Gastroesophageal sphincter (tissue), 4 donors: Measurements from ENCODE around the gene USHBP1. TPM values are rescaled to one million over a fixed set of nuclear protein-coding genes. Genes with fewer than 3 reads are reported as not detected.

ENCODE experiments used
- ATAC-seq: fragments of 150-250 bp; one replicate; pipeline ENCODE4 v1.9.1; 2016; ENCODE audit warnings: mild to moderate bottlenecking, moderate library complexity
- H3K27ac ChIP-seq, 4 donors: fragments of 200-600 bp; sonication (generic) in 3 of 4; 1 replicate in 3 of 4; 2 replicates in 1 of 4; pipeline ENCODE4 v1.5.1; 2016 to 2019
- H3K27me3 ChIP-seq: fragments of 200-600 bp; sonication (generic); one replicate; pipeline ENCODE4 v1.5.1; 2019
- H3K36me3 ChIP-seq, 2 donors: fragments of 200-600 bp; sonication (generic); one replicate each; pipeline ENCODE4 v1.5.1; 2019; ENCODE audit warnings: control low read depth in 1 of 2
- H3K4me1 ChIP-seq, 3 donors: fragments of 200-600 bp; sonication (generic); 1 replicate in 2 of 3; 2 replicates in 1 of 3; pipeline ENCODE4 v1.5.1; 2016 to 2019; ENCODE audit warnings: control low read depth in 2 of 3
- H3K4me3 ChIP-seq, 2 donors: fragments of 200-600 bp; sonication (generic); one replicate each; pipeline ENCODE4 v1.5.1; 2019; ENCODE audit warnings: mild to moderate bottlenecking in 1 of 2, moderate library complexity in 1 of 2
- H3K9me3 ChIP-seq, 3 donors: fragments of 200-600 bp; sonication (generic); one replicate each; pipeline ENCODE4 v1.5.1; 2017 to 2019; ENCODE audit warnings: control low read depth in 2 of 3
- CTCF ChIP-seq, 4 experiments: fragments of 200-600 bp in 2 of 4; fragments of 450-650 bp in 2 of 4; sonication (generic) in 1 of 4; IDR thresholded peaks; one replicate each; pipeline ENCODE4 v1.5.1; 2017 to 2019; ENCODE audit warnings: antibody characterized with exemption in 4 of 4, mild to moderate bottlenecking in 2 of 4, moderate library complexity in 2 of 4
- EP300 ChIP-seq: sonication (generic); formaldehyde crosslinking; IDR thresholded peaks from one replicate; pipeline ENCODE4 v1.6.1; 2017; ENCODE audit warnings: antibody characterized with exemption, mild to moderate bottlenecking
- POLR2A ChIP-seq, 2 donors: fragments of 450-650 bp; IDR thresholded peaks; one replicate each; pipeline ENCODE4 v1.6.1; 2017; ENCODE audit warnings: antibody characterized with exemption in 2 of 2, mild to moderate bottlenecking in 2 of 2, moderate library complexity in 1 of 2
- POLR2AphosphoS5 ChIP-seq: sonication (generic); formaldehyde crosslinking; IDR thresholded peaks from one replicate; pipeline ENCODE4 v1.6.1; 2017; ENCODE audit warnings: antibody characterized with exemption
- WGBS, 2 donors: methylation state at CpG; one replicate each; pipeline ENCODE4 v1.1.5; 2018; ENCODE audit warnings: low coverage in 1 of 2; 5-methylcytosine and 5-hydroxymethylcytosine counted together
- total RNA-seq, 4 donors: library from RNA; depleted of rRNA; stranded (reverse); fragments of >200 nt; gene quantifications; one replicate each; pipeline ENCODE4 v1.1.0, GENCODE V29; 2016

Gene USHBP1
- total RNA-seq, 4 donors from 2014 or later: 4.6 to 9.6 (median 5.1) TPM

- Histone ChIP-seq H3K4me1 (peaks cover 0 to 29% (median 13%) of the 10 kb centered on the region in 3 donors), H3K9me3 (no peaks in the 10 kb centered on the region), H3K4me3 (peak overlapping the region in 1 of 2 donors; percentile 79), H3K27me3 (no peaks in the 10 kb centered on the region), H3K36me3 (peaks cover 0 to 22% of the 10 kb centered on the region in 2 donors), H3K27ac (no peak overlapping the region)
- 77 to 95% methylated on average over 4 to 10 of the region's 10 CpGs for WGBS, 2 donors
- no peak for ATAC-seq
- TF ChIP-seq POLR2A (IDR thresholded peaks at IDR 0.05) (no peak), EP300 (no peak), POLR2AphosphoS5 (no peak), CTCF (IDR thresholded peaks at IDR 0.05) (no peak)
These were observed 39.5 kb downstream of the USHBP1 start for GRCh38 chr19:17225053-17225452.

GRCh38 chr19:17220207-17220758 is 44.3 kb downstream of the USHBP1 start:
- 0 to 31% methylated on average over 5 to 10 of the region's 14 CpGs for whole genome bisulfite sequencing, 2 donors
- TF ChIP-seq POLR2A (IDR thresholded peaks at IDR 0.05) (no peak), CTCF (IDR thresholded peaks at IDR 0.05) (no peak), POLR2AphosphoS5 (no peak), EP300 (no peak)
- Histone ChIP-seq H3K4me3 (no peak overlapping the region), H3K36me3 (peaks cover 0 to 33% of the 10 kb centered on the region in 2 donors), H3K9me3 (no peaks in the 10 kb centered on the region), H3K27me3 (no peaks in the 10 kb centered on the region), H3K27ac (peak overlapping the region in 1 of 4 donors; percentile 37), H3K4me1 (peaks cover 0 to 14% (median 11%) of the 10 kb centered on the region in 3 donors)
- ATAC-seq: peak; percentile 32

DNA sequence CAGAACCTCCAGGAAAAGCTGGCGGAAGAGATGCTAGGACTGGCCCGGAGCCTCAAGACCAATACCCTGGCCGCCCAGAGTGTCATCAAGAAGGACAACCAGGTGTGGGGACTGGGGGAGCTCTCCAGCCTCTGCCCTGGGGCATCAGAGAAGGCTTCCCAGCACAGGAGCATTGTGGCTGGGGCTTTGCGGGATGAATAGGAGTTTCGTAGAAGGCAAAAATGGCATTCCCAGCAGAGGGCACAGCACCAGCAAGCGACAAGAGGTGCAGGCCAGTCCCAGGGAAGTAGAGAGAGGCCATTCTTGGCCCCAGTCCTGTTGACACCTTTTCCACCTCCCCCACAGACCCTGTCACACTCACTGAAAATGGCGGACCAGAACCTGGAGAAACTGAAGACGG is 45.3 kb downstream of the USHBP1 start:
- no peaks in the 10 kb centered on the region for H3K27me3 ChIP-seq
- H3K9me3 ChIP-seq: no peaks in the 10 kb centered on the region
- no peak overlapping the region for H3K4me3 ChIP-seq
- no peak for TF ChIP-seq POLR2A (IDR thresholded peaks at IDR 0.05)
- no peak for TF ChIP-seq CTCF (IDR thresholded peaks at IDR 0.05)
- TF ChIP-seq EP300: no peak
- TF ChIP-seq POLR2AphosphoS5: no peak
- peaks cover 0 to 20% (median 14%) of the 10 kb centered on the region in 3 donors for H3K4me1 ChIP-seq
- H3K36me3 ChIP-seq: peaks cover 0 to 33% of the 10 kb centered on the region in 2 donors
- WGBS, 2 donors: 89% methylated on average over 4 of the region's 8 CpGs; no CpG with 5 or more reads in 1 of the 2 donors
- H3K27ac ChIP-seq: no peak overlapping the region
- no peak for ATAC-seq

GRCh38 chr19:17216058-17216670 is 48.4 kb downstream of the USHBP1 start:
- H3K27me3 ChIP-seq: no peaks in the 10 kb centered on the region
- peak overlapping the region in 1 of 2 donors; percentile 79 for H3K4me3 ChIP-seq
- peak overlapping the region in 3 of 4 donors; percentile 92 to 95 (median 93) for H3K27ac ChIP-seq

More at GRCh38 chr19:17216058-17216670, 48.4 kb downstream of the USHBP1 start:
- H3K4me1 ChIP-seq: peaks cover 0 to 21% (median 14%) of the 10 kb centered on the region in 3 donors
- no peak for ATAC-seq
- H3K9me3 ChIP-seq: no peaks in the 10 kb centered on the region
- TF ChIP-seq POLR2A (IDR thresholded peaks at IDR 0.05): no peak
- TF ChIP-seq CTCF (IDR thresholded peaks at IDR 0.05): no peak
- no peak for TF ChIP-seq EP300
- no peak for TF ChIP-seq POLR2AphosphoS5
- 100% methylated on average over 1 of the region's 13 CpGs for WGBS, 2 donors
- H3K36me3 ChIP-seq: peaks cover 0 to 58% of the 10 kb centered on the region in 2 donors
